ENCODE results near the gene CHRD. TPM values are rescaled to one million over a fixed set of nuclear protein-coding genes. Genes with fewer than 3 reads are reported as not detected.

CHRD gene
- total RNA-seq, 1 experiment from 2014 or later: 1.2 TPM

DNA sequence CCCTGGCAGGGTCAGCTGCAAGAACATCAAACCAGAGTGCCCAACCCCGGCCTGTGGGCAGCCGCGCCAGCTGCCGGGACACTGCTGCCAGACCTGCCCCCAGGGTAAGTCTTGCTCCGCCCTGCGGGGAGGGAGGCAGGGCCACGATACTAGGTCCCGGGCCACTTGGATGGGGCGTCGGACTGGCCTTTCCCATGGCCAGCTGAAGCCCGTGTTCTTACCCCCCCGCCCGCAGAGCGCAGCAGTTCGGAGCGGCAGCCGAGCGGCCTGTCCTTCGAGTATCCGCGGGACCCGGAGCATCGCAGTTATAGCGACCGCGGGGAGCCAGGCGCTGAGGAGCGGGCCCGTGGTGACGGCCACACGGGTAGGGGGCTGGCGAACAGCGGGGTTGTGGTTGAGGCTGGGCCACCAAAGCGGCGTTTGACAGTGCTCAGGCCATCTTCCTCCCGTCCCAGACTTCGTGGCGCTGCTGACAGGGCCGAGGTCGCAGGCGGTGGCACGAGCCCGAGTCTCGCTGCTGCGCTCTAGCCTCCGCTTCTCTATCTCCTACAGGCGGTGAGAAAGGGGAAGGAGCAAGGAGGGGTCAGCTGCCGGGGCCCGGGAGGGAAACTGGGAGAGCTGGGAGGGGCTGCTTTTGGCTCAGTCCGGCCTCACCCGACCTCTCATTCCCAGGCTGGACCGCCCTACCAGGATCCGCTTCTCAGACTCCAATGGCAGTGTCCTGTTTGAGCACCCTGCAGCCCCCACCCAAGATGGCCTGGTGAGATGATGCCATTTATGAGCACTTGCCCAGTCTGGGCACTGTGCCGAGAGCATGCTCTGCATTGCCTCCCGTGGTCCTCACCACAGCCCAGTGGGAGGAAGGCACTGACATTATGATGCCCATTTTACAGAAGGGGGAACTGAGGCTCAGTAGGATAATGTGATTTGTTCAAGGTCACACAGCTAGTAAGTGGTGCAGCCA, 1.7 kb downstream of the CHRD start:
- no peak for DNase-seq (ENCODE audit: low read depth)

GRCh38 chr3:184382326-184383032, 2.6 kb downstream of the CHRD start:
- DNase-seq (ENCODE audit: low read depth): no peak

GRCh38 chr3:184383033-184383740, 3.3 kb downstream of the CHRD start:
- no peak for DNase-seq (ENCODE audit: low read depth)

DNA sequence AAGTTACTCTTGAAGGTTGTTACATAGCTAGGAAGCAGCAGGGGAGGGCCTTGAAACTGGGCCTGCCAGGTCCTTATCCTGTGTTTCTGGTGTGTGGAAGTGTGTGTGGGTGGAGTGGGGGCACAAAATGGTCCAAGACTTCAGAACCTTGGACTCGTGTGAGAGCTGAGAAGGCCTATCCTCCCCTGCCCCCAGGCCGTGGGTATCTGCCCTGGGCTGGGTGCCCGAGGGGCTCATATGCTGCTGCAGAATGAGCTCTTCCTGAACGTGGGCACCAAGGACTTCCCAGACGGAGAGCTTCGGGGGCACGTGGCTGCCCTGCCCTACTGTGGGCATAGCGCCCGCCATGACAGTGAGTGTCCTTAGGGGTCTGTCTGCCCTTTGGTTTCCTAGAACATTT, 4.5 kb downstream of the CHRD start:
- DNase-seq (ENCODE audit: low read depth): no peak

- DNase-seq (ENCODE audit: low read depth): no peak
Observed at GRCh38 chr3:184384856-184385422, 5.1 kb downstream of the CHRD start.

GRCh38 chr3:184386047-184386806, 6.4 kb downstream of the CHRD start:
- DNase-seq (ENCODE audit: low read depth): no peak

DNA sequence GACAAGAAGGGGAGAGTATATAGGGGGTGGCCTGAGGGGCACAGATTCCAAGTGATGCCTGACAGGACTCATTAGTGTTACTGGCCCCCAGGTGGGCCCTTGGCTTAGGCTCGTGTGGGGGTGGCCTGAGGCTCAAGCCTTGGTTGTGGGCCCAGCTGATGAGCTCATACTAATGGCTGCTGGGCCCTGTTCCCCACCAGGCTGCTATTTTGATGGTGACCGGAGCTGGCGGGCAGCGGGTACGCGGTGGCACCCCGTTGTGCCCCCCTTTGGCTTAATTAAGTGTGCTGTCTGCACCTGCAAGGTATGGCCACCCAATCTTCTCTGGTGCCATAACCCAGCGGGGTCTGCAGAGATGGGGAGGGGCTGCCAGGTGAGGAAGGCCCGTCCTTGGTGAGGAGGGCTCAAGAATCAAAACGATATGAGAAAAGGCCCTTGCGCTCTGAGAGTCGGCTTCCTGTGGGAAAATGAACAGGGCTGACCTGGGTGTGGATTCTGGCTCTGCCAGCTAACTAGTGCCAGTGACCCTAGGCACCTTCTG, 7.4 kb downstream of the CHRD start:
- DNase-seq (ENCODE audit: low read depth): no peak

DNA sequence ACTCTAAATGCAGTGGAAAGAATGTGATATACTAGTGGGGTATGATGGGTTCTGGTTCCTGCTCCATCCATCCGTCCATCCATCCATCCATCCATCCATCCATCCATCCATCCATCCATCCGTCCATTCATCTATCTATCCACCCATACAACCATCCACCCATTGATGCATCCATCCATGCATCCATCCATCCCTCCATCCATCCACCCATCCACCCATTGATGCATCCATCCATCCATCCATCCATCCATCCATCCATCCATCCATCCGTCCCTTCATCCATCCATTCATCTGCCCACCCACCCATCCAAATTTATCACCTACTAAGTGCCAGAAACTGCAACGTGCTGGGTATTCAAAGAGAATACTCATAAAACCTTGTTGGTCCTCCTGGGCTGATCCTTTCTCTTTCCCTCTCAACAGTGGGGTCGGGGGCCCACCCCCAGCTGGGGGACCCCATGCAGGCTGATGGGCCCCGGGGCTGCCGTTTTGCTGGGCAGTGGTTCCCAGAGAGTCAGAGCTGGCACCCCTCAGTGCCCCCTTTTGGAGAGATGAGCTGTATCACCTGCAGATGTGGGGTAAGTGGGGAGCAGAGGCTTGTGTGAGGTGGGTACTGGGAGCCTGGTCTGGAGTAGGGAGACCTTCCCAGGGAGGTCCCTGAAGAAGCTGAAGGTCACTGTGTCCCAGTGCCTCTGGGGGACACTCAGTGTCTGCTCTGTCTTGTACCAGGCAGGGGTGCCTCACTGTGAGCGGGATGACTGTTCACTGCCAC, 8.5 kb downstream of the CHRD start:
- DNase-seq (ENCODE audit: low read depth): no peak

DNA sequence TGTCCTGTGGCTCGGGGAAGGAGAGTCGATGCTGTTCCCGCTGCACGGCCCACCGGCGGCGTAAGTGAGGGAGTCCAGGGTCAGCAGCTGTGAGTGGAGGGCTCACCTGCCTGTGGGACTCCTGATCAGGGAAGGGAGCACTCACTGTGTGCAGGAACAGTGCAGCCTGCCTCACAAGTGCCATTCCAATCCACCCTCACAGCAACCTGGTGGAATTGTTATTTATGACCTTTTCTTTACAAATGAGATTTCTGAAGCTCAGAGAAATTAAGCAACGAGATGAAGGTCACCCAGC, 9.0 kb downstream of the CHRD start:
- no peak for DNase-seq (ENCODE audit: low read depth)

GRCh38 chr3:184389384-184389783, 9.5 kb downstream of the CHRD start:
- DNase-seq (ENCODE audit: low read depth): no peak

DNA sequence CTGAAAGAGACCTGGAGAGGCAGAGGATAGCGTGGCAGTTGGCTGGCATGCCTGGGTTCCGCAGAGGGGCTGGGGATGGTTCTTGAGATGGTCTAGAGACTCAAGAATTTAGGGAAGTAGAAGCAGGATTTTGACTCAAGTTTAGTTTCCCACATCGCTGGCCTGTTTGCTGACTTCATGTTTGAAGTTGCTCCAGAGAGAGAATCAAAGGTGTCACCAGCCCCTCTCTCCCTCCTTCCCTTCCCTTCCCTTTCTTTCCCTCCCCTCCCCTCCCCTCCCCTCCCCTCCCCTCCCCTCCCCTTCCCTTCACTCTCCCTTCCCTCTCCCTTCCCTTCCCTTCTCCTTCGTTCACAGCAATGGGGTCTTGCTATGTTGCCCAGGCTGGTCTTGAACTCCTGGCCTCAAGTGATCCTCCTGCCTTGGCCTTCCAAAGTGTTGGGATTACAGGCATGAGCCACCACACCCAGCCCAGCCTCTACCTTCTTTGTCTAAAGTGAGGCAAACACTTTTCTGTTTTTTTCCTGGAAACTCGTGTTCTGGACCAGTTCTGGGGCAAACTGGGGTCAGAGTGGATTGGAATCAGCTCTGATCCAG, 10.2 kb downstream of the CHRD start:
- DNase-seq (ENCODE audit: low read depth): no peak

DNA sequence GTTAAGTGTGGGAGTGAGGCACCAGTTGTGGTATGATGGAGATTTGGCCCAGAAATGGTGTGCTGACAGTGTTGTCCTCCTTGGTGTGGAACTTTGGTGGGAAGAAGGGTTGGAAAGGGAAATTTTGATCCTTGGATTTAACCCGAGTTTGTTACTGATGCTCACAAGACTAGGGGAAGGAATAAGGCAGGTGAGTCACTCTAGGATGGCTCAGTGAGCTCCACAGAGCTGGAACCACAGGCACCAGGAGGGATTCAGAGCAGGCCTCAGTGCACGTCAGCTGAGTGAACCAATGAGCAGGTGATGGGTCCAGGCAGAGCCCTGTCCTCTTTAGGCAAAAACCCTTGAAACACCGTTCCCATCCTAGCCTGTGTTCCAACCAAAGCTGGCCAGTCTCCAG, 11.4 kb downstream of the CHRD start:
- no peak for DNase-seq (ENCODE audit: low read depth)

DNA sequence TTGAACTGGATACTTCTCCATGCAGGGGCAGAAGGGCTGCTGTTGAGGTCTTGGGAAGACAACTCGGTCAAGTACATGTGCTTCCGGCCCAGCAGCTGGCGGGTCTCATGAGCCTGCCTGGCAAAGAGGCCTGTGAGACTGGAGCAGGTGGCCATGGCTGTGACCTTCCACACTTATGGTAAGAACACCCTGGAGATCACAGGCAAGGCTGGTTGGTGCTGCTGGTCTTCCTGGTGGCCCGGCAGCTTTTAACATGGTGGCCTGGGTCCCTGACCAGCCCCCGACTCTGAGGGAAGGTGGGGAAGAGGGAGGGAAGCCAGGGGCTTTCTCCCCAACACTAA, 15.4 kb downstream of the CHRD start:
- DNase-seq (ENCODE audit: low read depth): no peak

- DNase-seq (ENCODE audit: low read depth): peak; percentile 75
Observed at GRCh38 chr3:184399410-184399809, 19.6 kb downstream of the CHRD start.

GRCh38 chr3:184405075-184406030, 25.5 kb downstream of the CHRD start:
- DNase-seq (ENCODE audit: low read depth): no peak

- no peak for DNase-seq (ENCODE audit: low read depth)
Observed at GRCh38 chr3:184409331-184409926, 29.6 kb downstream of the CHRD start.

GRCh38 chr3:184409946-184410500, 30.2 kb downstream of the CHRD start:
- DNase-seq (ENCODE audit: low read depth): no peak
